Muscle layer of duodenum (tissue), 2 donors: ENCODE results near the gene BRAT1.
"Not testable (repeated sequence)": the region's sequence is repeated elsewhere in the genome, so short reads cannot be mapped to it uniquely, and the experiment has no call there.

Source experiments
- H3K27ac ChIP-seq: one replicate; pipeline ENCODE4 v1.7.0; 2013; ENCODE audit warnings: mild to moderate bottlenecking, low read length
- H3K27me3 ChIP-seq: one replicate; pipeline ENCODE4 v1.7.0; 2013; ENCODE audit warnings: low read depth, mild to moderate bottlenecking, control low read depth, low read length
- H3K36me3 ChIP-seq, 2 donors: one replicate each; pipeline ENCODE4 v1.7.0; 2013; ENCODE audit warnings: low read length in 2 of 2, control low read depth in 1 of 2, mild to moderate bottlenecking in 1 of 2; ENCODE audit not compliant: insufficient read depth in 2 of 2, control insufficient read depth in 1 of 2
- H3K4me1 ChIP-seq, 2 donors: one replicate each; pipeline ENCODE4 v1.7.0; 2013; ENCODE audit warnings: low read length in 2 of 2, mild to moderate bottlenecking in 2 of 2, control low read depth in 1 of 2, moderate library complexity in 1 of 2; ENCODE audit not compliant: insufficient read depth in 2 of 2, control insufficient read depth in 1 of 2
- H3K4me3 ChIP-seq, 2 donors: one replicate each; pipeline ENCODE4 v1.7.0; 2013; ENCODE audit warnings: low read length in 2 of 2, low read depth in 1 of 2, mild to moderate bottlenecking in 1 of 2
- H3K9me3 ChIP-seq, 2 donors: one replicate each; pipeline ENCODE4 v1.7.0; 2013; ENCODE audit warnings: low read length in 2 of 2, control low read depth in 1 of 2, mild to moderate bottlenecking in 1 of 2; ENCODE audit not compliant: control insufficient read depth in 1 of 2
- donor health status: healthy.

BRAT1 gene

GRCh38 chr7:2569421-2569820, 14.1 kb upstream of the BRAT1 start:
- no peak overlapping the region for H3K27ac ChIP-seq
- H3K36me3 ChIP-seq = peaks cover 24 to 28% of the 10 kb centered on the region in 2 donors
- peaks cover 0 to 8% of the 10 kb centered on the region in 2 donors for H3K4me1 ChIP-seq
- H3K4me3 ChIP-seq = no peak overlapping the region
- H3K27me3 ChIP-seq = no peaks in the 10 kb centered on the region
- H3K9me3 ChIP-seq = no peaks in the 10 kb centered on the region

GRCh38 chr7:2568521-2569223, 13.3 kb upstream of the BRAT1 start:
- H3K27ac ChIP-seq = no peak overlapping the region
- no peaks in the 10 kb centered on the region for H3K27me3 ChIP-seq
- H3K4me3 ChIP-seq = no peak overlapping the region
- H3K4me1 ChIP-seq = peaks cover 0 to 8% of the 10 kb centered on the region in 2 donors
- no peaks in the 10 kb centered on the region for H3K9me3 ChIP-seq
- peaks cover 17 to 21% of the 10 kb centered on the region in 2 donors for H3K36me3 ChIP-seq

GRCh38 chr7:2567679-2568278, 12.5 kb upstream of the BRAT1 start:
- Histone ChIP-seq H3K27ac (no peak overlapping the region), H3K27me3 (no peaks in the 10 kb centered on the region), H3K4me1 (peaks cover 0 to 8% of the 10 kb centered on the region in 2 donors), H3K9me3 (no peaks in the 10 kb centered on the region), H3K4me3 (no peak overlapping the region), H3K36me3 (peaks cover 8 to 17% of the 10 kb centered on the region in 2 donors)

GRCh38 chr7:2566890-2567678, 11.8 kb upstream of the BRAT1 start:
- Histone ChIP-seq H3K4me3 (peak overlapping the region in 1 of 2 donors; percentile 17), H3K27ac (no peak overlapping the region), H3K27me3 (no peaks in the 10 kb centered on the region), H3K4me1 (peaks cover 0 to 8% of the 10 kb centered on the region in 2 donors), H3K36me3 (peaks cover 6 to 12% of the 10 kb centered on the region in 2 donors), H3K9me3 (no peaks in the 10 kb centered on the region)

- Histone ChIP-seq H3K9me3 (no peaks in the 10 kb centered on the region), H3K4me1 (peaks cover 0 to 8% of the 10 kb centered on the region in 2 donors), H3K27ac (no peak overlapping the region), H3K27me3 (no peaks in the 10 kb centered on the region), H3K36me3 (peaks cover 6% of the 10 kb centered on the region in 2 donors), H3K4me3 (no peak overlapping the region)
Measured at GRCh38 chr7:2566348-2566889, 11.1 kb upstream of the BRAT1 start.

GRCh38 chr7:2564970-2565540, 9.7 kb upstream of the BRAT1 start:
- Histone ChIP-seq H3K4me1 (peaks cover 2 to 8% of the 10 kb centered on the region in 2 donors), H3K27me3 (no peaks in the 10 kb centered on the region), H3K36me3 (peaks cover 5 to 6% of the 10 kb centered on the region in 2 donors), H3K9me3 (no peaks in the 10 kb centered on the region), H3K4me3 (no peak overlapping the region), H3K27ac (no peak overlapping the region)

GRCh38 chr7:2563955-2564354, 8.6 kb upstream of the BRAT1 start:
- H3K36me3 ChIP-seq, H3K9me3 ChIP-seq, H3K4me3 ChIP-seq, H3K27ac ChIP-seq, H3K27me3 ChIP-seq: not testable (repeated sequence)
- H3K4me1 ChIP-seq = peaks cover 2 to 12% of the 10 kb centered on the region in 2 donors

GRCh38 chr7:2559283-2559950, 4.1 kb upstream of the BRAT1 start:
- H3K9me3 ChIP-seq = no peaks in the 10 kb centered on the region
- peak overlapping the region; percentile 66 to 98 for H3K4me3 ChIP-seq
- no peaks in the 10 kb centered on the region for H3K27me3 ChIP-seq
- peaks cover 5 to 18% of the 10 kb centered on the region in 2 donors for H3K4me1 ChIP-seq
- H3K27ac ChIP-seq = no peak overlapping the region
- no peaks in the 10 kb centered on the region for H3K36me3 ChIP-seq

GRCh38 chr7:2558629-2559282, 3.4 kb upstream of the BRAT1 start, which contains the start of gene IQCE:
IQCE (plus strand) TSS chr7:2558979; CDS start chr7:2559182, 203 bp downstream.
- H3K36me3 ChIP-seq = no peaks in the 10 kb centered on the region
- H3K4me1 ChIP-seq = peaks cover 12 to 24% of the 10 kb centered on the region in 2 donors
- peak within 1 kb of the TSS; percentile 66 to 98 for H3K4me3 ChIP-seq
- no peaks in the 10 kb centered on the region for H3K9me3 ChIP-seq
- H3K27me3 ChIP-seq = no peaks in the 10 kb centered on the region
- H3K27ac ChIP-seq = no peak within 1 kb of the TSS

GRCh38 chr7:2554661-2555111, 638 bp downstream of the BRAT1 start:
- peaks cover 3% of the 10 kb centered on the region in 2 donors for H3K36me3 ChIP-seq
- peaks cover 9 to 29% of the 10 kb centered on the region in 2 donors for H3K4me1 ChIP-seq
- no peaks in the 10 kb centered on the region for H3K27me3 ChIP-seq
- no peaks in the 10 kb centered on the region for H3K9me3 ChIP-seq
- peak overlapping the region; percentile 72 to 82 for H3K4me3 ChIP-seq
- H3K27ac ChIP-seq = no peak overlapping the region
